ENCODE results near the gene MRPL43. TPM values are rescaled to one million over a fixed set of nuclear protein-coding genes. Genes with fewer than 3 reads are reported as not detected.

The MRPL43 gene
- total RNA-seq, 1 donor from 2014 or later: 85.4 TPM

- H3K27me3 ChIP-seq: no peaks in the 10 kb centered on the region
- intact Hi-C loops (cut with DNase I): no loop called here
- peaks cover 21% of the 10 kb centered on the region for H3K4me1 ChIP-seq
- peaks cover 0 to 13% of the 10 kb centered on the region in 2 donors for H3K36me3 ChIP-seq
- H3K4me3 ChIP-seq: no peak overlapping the region
- no peak for TF ChIP-seq POLR2A (IDR thresholded peaks at IDR 0.05)
- TF ChIP-seq POLR2AphosphoS5 (IDR thresholded peaks at IDR 0.05; ENCODE audit: insufficient read depth in 1 of 2, low read depth in 1 of 2): no peak
- no peak for TF ChIP-seq CTCF (IDR thresholded peaks at IDR 0.05)
- no peak overlapping the region for H3K27ac ChIP-seq
- H3K9me3 ChIP-seq: no peaks in the 10 kb centered on the region
- DNase-seq (ENCODE audit: extremely low spot score in 2 of 2): no peak
Measured at GRCh38 chr10:100982916-100983830, 4.1 kb downstream of the MRPL43 start.

- H3K4me1 ChIP-seq: peaks cover 8% of the 10 kb centered on the region
- TF ChIP-seq CTCF (IDR thresholded peaks at IDR 0.05) (no peak), POLR2A (IDR thresholded peaks at IDR 0.05) (no peak), POLR2AphosphoS5 (IDR thresholded peaks at IDR 0.05; ENCODE audit: insufficient read depth in 1 of 2, low read depth in 1 of 2) (no peak)
- peaks cover 0 to 13% of the 10 kb centered on the region in 2 donors for H3K36me3 ChIP-seq
- H3K4me3 ChIP-seq: no peak overlapping the region
- DNase-seq (ENCODE audit: extremely low spot score in 2 of 2): no peak
- H3K9me3 ChIP-seq: no peaks in the 10 kb centered on the region
- H3K27ac ChIP-seq: no peak overlapping the region
- intact Hi-C loops (cut with DNase I): no loop called here
- no peaks in the 10 kb centered on the region for H3K27me3 ChIP-seq
Measured at GRCh38 chr10:100981178-100981772, 6.0 kb downstream of the MRPL43 start.

GRCh38 chr10:100980711-100981110 is 6.6 kb downstream of the MRPL43 start:
- intact Hi-C loops (cut with DNase I): no loop called here
- peak; percentile 52 to 67 for DNase-seq (ENCODE audit: extremely low spot score in 2 of 2)
- H3K27ac ChIP-seq: no peak overlapping the region
- no peak for TF ChIP-seq CTCF (IDR thresholded peaks at IDR 0.05)
- TF ChIP-seq POLR2A (IDR thresholded peaks at IDR 0.05): no peak
- TF ChIP-seq POLR2AphosphoS5 (IDR thresholded peaks at IDR 0.05; ENCODE audit: insufficient read depth in 1 of 2, low read depth in 1 of 2): no peak
- H3K27me3 ChIP-seq: no peaks in the 10 kb centered on the region
- H3K4me1 ChIP-seq: peaks cover 2% of the 10 kb centered on the region
- peaks cover 0 to 11% of the 10 kb centered on the region in 2 donors for H3K36me3 ChIP-seq
- no peaks in the 10 kb centered on the region for H3K9me3 ChIP-seq
- no peak overlapping the region for H3K4me3 ChIP-seq

- Histone ChIP-seq H3K9me3 (no peaks in the 10 kb centered on the region), H3K4me1 (no peaks in the 10 kb centered on the region), H3K27me3 (no peaks in the 10 kb centered on the region), H3K36me3 (peaks cover 0 to 7% of the 10 kb centered on the region in 2 donors), H3K27ac (no peak overlapping the region), H3K4me3 (no peak overlapping the region)
- TF ChIP-seq CTCF (IDR thresholded peaks at IDR 0.05): no peak
- no peak for TF ChIP-seq POLR2A (IDR thresholded peaks at IDR 0.05)
- TF ChIP-seq POLR2AphosphoS5 (IDR thresholded peaks at IDR 0.05; ENCODE audit: insufficient read depth in 1 of 2, low read depth in 1 of 2): no peak
- intact Hi-C loops (cut with DNase I): no loop called here
- peak in 1 of 2 donors; percentile 74 for DNase-seq (ENCODE audit: extremely low spot score in 2 of 2)
Measured at GRCh38 chr10:100980311-100980710, 7.0 kb downstream of the MRPL43 start.

Measured in vagina (tissue), 2 donors.